GM12878 (cell line): Measurements from ENCODE around the gene UNKL.

Experiments used
- EP300 ChIP-seq, 2 experiments: fragments of 150-350 bp in 1 of 2; IDR thresholded peaks; 2 replicates each; pipeline ENCODE4 v1.6.1; 2011 to 2012; ENCODE audit warnings: low read depth in 2 of 2, low read length in 2 of 2, borderline replicate concordance in 1 of 2, improper control_type of control experiment in 1 of 2, inconsistent platforms in 1 of 2; ENCODE audit not compliant: control insufficient read depth in 1 of 2
- KAT2A ChIP-seq: conservative IDR thresholded peaks from 2 replicates; pipeline ENCODE4 v1.6.1; 2011; ENCODE audit warnings: low read depth, low read length; ENCODE audit not compliant: control insufficient read depth
- SP1 ChIP-seq: IDR thresholded peaks from one replicate; pipeline ENCODE4 v1.6.1; 2011; ENCODE audit warnings: low read depth, low read length
- TF ChIP-seq, protein P1 (sequence below), 3 experiments: IDR thresholded peaks in 2 of 3; conservative IDR thresholded peaks in 1 of 3; 2 replicates each; pipeline ENCODE4 v1.5.1; 2011; ENCODE audit warnings: low read depth in 3 of 3, low read length in 3 of 3, mild to moderate bottlenecking in 3 of 3, control low read depth in 2 of 3, moderate library complexity in 2 of 3, inconsistent platforms in 1 of 3, mixed read lengths in 1 of 3; ENCODE audit not compliant: control insufficient read depth in 2 of 3, insufficient read depth in 1 of 3; ENCODE audit errors: extremely low read depth in 1 of 3

DNA sequence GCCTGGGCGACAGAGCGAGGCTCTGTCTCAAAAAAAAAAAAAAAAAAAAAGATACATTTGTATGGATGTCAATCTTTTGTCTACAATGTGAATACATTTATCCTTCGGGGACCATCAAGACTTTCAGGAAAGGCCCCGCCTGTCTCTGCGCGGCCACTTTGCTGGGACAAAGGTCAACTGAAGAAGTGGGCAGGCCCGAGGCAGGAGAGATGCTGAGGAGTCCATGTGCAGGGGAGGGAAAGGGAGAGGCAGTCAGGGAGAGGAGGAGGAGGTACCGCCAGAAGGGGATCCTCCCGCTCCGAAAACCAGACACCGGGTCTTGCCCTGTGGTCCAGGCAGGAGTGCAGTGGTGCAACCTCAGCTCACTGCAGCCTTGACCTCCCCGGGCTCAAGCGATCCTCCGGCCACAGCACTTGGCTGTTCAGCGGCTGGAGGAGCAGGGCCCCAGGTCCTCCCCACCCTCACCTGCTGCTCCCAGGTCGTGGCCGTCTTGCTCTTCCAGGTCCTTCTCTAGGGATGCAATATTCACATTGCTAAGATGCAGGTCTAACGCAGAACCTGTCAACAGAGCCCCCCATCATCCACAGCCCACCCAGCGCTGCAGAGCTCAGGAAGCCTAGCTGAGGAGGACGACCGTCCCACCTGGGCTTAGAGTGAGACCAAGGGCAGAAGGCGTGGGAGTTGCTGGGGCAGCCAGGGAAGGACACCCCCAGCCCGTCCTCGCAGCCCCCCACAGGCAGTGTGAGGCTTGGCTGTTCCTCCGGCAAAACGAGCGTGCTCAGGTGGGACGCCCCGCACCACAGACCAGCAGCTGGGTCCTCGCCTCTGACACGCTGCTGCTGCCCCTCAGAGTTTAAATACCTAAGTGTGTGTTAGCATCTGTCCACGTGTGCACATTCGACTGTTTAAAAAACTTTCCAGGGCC lies 43.2 kb downstream of the UNKL start:
- TF ChIP-seq, protein P1, sequence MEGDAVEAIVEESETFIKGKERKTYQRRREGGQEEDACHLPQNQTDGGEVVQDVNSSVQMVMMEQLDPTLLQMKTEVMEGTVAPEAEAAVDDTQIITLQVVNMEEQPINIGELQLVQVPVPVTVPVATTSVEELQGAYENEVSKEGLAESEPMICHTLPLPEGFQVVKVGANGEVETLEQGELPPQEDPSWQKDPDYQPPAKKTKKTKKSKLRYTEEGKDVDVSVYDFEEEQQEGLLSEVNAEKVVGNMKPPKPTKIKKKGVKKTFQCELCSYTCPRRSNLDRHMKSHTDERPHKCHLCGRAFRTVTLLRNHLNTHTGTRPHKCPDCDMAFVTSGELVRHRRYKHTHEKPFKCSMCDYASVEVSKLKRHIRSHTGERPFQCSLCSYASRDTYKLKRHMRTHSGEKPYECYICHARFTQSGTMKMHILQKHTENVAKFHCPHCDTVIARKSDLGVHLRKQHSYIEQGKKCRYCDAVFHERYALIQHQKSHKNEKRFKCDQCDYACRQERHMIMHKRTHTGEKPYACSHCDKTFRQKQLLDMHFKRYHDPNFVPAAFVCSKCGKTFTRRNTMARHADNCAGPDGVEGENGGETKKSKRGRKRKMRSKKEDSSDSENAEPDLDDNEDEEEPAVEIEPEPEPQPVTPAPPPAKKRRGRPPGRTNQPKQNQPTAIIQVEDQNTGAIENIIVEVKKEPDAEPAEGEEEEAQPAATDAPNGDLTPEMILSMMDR (IDR thresholded peaks at IDR 0.05 in 2 of 3, conservative IDR thresholded peaks at IDR 0.05 in 1 of 3; ENCODE audit: control insufficient read depth in 2 of 3, extremely low read depth in 1 of 3, insufficient read depth in 1 of 3, low read depth in 3 of 3, low read length in 3 of 3): no peak
- TF ChIP-seq SP1 (no peak), KAT2A (no peak), EP300 (IDR thresholded peaks at IDR 0.05; ENCODE audit: borderline replicate concordance in 1 of 2, control insufficient read depth in 1 of 2, low read depth in 2 of 2, low read length in 2 of 2) (no peak)
